Neural crest cell (in vitro differentiated cells): ENCODE results near the gene CDH12. TPM values are rescaled to one million over a fixed set of nuclear protein-coding genes. Genes with fewer than 3 reads are reported as not detected.
"Not testable (repeated sequence)": the region's sequence is repeated elsewhere in the genome, so short reads cannot be mapped to it uniquely, and the experiment has no call there.

ENCODE experiments used
- DNase-seq: peaks from one replicate; pipeline ENCODE4 v3.0.0; 2021; ENCODE audit warnings: low read depth, mixed read lengths, low spot score
- H3K27ac Mint-ChIP-seq: one replicate; pipeline ENCODE4 v1.8.0; 2021; ENCODE audit warnings: mild to moderate bottlenecking, mixed read lengths; ENCODE audit not compliant: unreplicated experiment
- H3K27me3 Mint-ChIP-seq: 2 replicates; pipeline ENCODE4 v1.8.0; 2021; ENCODE audit warnings: low read depth, mild to moderate bottlenecking, mixed read lengths
- H3K36me3 Mint-ChIP-seq: 2 replicates; pipeline ENCODE4 v1.8.0; 2021; ENCODE audit warnings: low read depth, mild to moderate bottlenecking, mixed read lengths
- H3K4me1 Mint-ChIP-seq: 2 replicates; pipeline ENCODE4 v1.8.0; 2021; ENCODE audit warnings: mixed read lengths
- H3K4me3 Mint-ChIP-seq: one replicate; pipeline ENCODE4 v1.8.0; 2021; ENCODE audit warnings: mild to moderate bottlenecking, mixed read lengths
- H3K9me3 Mint-ChIP-seq: 2 replicates; pipeline ENCODE4 v1.8.0; 2021; ENCODE audit warnings: mixed read lengths
- CTCF ChIP-seq: fragments of 200-600 bp; sonication (generic); conservative IDR thresholded peaks from 2 replicates; pipeline ENCODE4 v1.5.0; 2021; ENCODE audit warnings: antibody characterized with exemption, mild to moderate bottlenecking
- total RNA-seq: library from RNA; stranded (reverse); gene quantifications from 2 replicates; pipeline ENCODE4 v1.2.1, GENCODE V29; 2021

The CDH12 gene
- total RNA-seq, 1 donor from 2014 or later: 0.07 TPM

- H3K27me3 Mint-ChIP-seq, H3K9me3 Mint-ChIP-seq, H3K36me3 Mint-ChIP-seq, DNase-seq, H3K4me1 Mint-ChIP-seq, H3K4me3 Mint-ChIP-seq, H3K27ac Mint-ChIP-seq: not testable (repeated sequence)
These were observed 712.7 kb downstream of the CDH12 start for GRCh38 chr5:22140418-22140817.

GRCh38 chr5:22139662-22140300, 713.4 kb downstream of the CDH12 start:
- H3K36me3 Mint-ChIP-seq, H3K4me3 Mint-ChIP-seq, H3K27me3 Mint-ChIP-seq, H3K9me3 Mint-ChIP-seq, H3K27ac Mint-ChIP-seq, DNase-seq, H3K4me1 Mint-ChIP-seq: not testable (repeated sequence)

- no peak for DNase-seq
- Mint-ChIP-seq H3K4me1 (no peaks in the 10 kb centered on the region), H3K36me3 (no peaks in the 10 kb centered on the region), H3K27ac (no peak overlapping the region), H3K9me3 (no peaks in the 10 kb centered on the region), H3K27me3 (no peaks in the 10 kb centered on the region), H3K4me3 (no peak overlapping the region)
- TF ChIP-seq CTCF: no peak
These were observed 741.8 kb downstream of the CDH12 start for GRCh38 chr5:22111320-22111719.

GRCh38 chr5:22109315-22109714, 743.8 kb downstream of the CDH12 start:
- TF ChIP-seq CTCF: no peak
- Mint-ChIP-seq H3K4me3 (no peak overlapping the region), H3K9me3 (no peaks in the 10 kb centered on the region), H3K36me3 (no peaks in the 10 kb centered on the region), H3K27ac (no peak overlapping the region), H3K4me1 (no peaks in the 10 kb centered on the region), H3K27me3 (no peaks in the 10 kb centered on the region)
- DNase-seq: no peak

GRCh38 chr5:22108545-22108944, 744.6 kb downstream of the CDH12 start:
- Mint-ChIP-seq H3K27ac (no peak overlapping the region), H3K36me3 (no peaks in the 10 kb centered on the region), H3K4me3 (no peak overlapping the region), H3K4me1 (no peaks in the 10 kb centered on the region), H3K27me3 (no peaks in the 10 kb centered on the region), H3K9me3 (no peaks in the 10 kb centered on the region)
- TF ChIP-seq CTCF: no peak
- no peak for DNase-seq

GRCh38 chr5:22102823-22103359, 750.3 kb downstream of the CDH12 start:
- Mint-ChIP-seq H3K27me3 (no peaks in the 10 kb centered on the region), H3K9me3 (no peaks in the 10 kb centered on the region)
- no peak for TF ChIP-seq CTCF

More at GRCh38 chr5:22102823-22103359, 750.3 kb downstream of the CDH12 start:
- DNase-seq: no peak
- Mint-ChIP-seq H3K4me3 (no peak overlapping the region), H3K27ac (no peak overlapping the region), H3K36me3 (no peaks in the 10 kb centered on the region), H3K4me1 (no peaks in the 10 kb centered on the region)
